Measurements from ENCODE around the gene FAM168A. TPM values are rescaled to one million over a fixed set of nuclear protein-coding genes. Genes with fewer than 3 reads are reported as not detected.
"Not testable (repeated sequence)": the region's sequence is repeated elsewhere in the genome, so short reads cannot be mapped to it uniquely, and the experiment has no call there.

FAM168A gene
- total RNA-seq, 4 donors from 2014 or later, result 17.7 to 40.1 (median 22.2) TPM

- TF ChIP-seq EP300 (IDR thresholded peaks at IDR 0.05) (no peak), CTCF (IDR thresholded peaks at IDR 0.05) (no peak), POLR2AphosphoS5 (IDR thresholded peaks at IDR 0.05) (no peak), POLR2A (IDR thresholded peaks at IDR 0.05) (no peak)
- Histone ChIP-seq H3K27me3 (no peaks in the 10 kb centered on the region), H3K36me3 (no peaks in the 10 kb centered on the region), H3K27ac (no peak overlapping the region), H3K4me3 (no peak overlapping the region), H3K4me1 (no peaks in the 10 kb centered on the region), H3K9me3 (no peaks in the 10 kb centered on the region)
- 97% methylated on average over 3 of the region's 3 CpGs for WGBS
- DNase-seq (ENCODE audit: low spot score in 2 of 2), result no peak
Measured at GRCh38 chr11:73584831-73585230, 13.1 kb downstream of the FAM168A start.

- H3K27me3 ChIP-seq, result no peaks in the 10 kb centered on the region
Measured at GRCh38 chr11:73582653-73583052, 15.3 kb downstream of the FAM168A start.

GRCh38 chr11:73580749-73581148 is 17.2 kb downstream of the FAM168A start:
- not testable (repeated sequence) for H3K4me3 ChIP-seq; H3K27me3 ChIP-seq; H3K9me3 ChIP-seq; DNase-seq (ENCODE audit: low spot score in 2 of 2); H3K4me1 ChIP-seq; H3K36me3 ChIP-seq; H3K27ac ChIP-seq
- WGBS, result 100% methylated on average over 1 of the region's 1 CpG

More at GRCh38 chr11:73582653-73583052, 15.3 kb downstream of the FAM168A start:
- Histone ChIP-seq H3K4me3 (no peak overlapping the region), H3K9me3 (no peaks in the 10 kb centered on the region), H3K27ac (no peak overlapping the region), H3K4me1 (no peaks in the 10 kb centered on the region), H3K36me3 (no peaks in the 10 kb centered on the region)
- WGBS, result 93% methylated on average over 3 of the region's 3 CpGs
- DNase-seq (ENCODE audit: low spot score in 2 of 2), result no peak
- TF ChIP-seq EP300 (IDR thresholded peaks at IDR 0.05) (no peak), POLR2A (IDR thresholded peaks at IDR 0.05) (no peak), CTCF (IDR thresholded peaks at IDR 0.05) (no peak), POLR2AphosphoS5 (IDR thresholded peaks at IDR 0.05) (no peak)

- no peak for DNase-seq (ENCODE audit: low spot score in 2 of 2)
- WGBS, result 96% methylated on average over 8 of the region's 8 CpGs
- no peaks in the 10 kb centered on the region for H3K4me1 ChIP-seq
- no peaks in the 10 kb centered on the region for H3K27me3 ChIP-seq
- no peaks in the 10 kb centered on the region for H3K9me3 ChIP-seq
- no peaks in the 10 kb centered on the region for H3K36me3 ChIP-seq
- no peak overlapping the region for H3K27ac ChIP-seq
- H3K4me3 ChIP-seq, result no peak overlapping the region
- TF ChIP-seq EP300 (IDR thresholded peaks at IDR 0.05) (no peak), CTCF (IDR thresholded peaks at IDR 0.05) (no peak), POLR2AphosphoS5 (IDR thresholded peaks at IDR 0.05) (no peak), POLR2A (IDR thresholded peaks at IDR 0.05) (no peak)
Measured at GRCh38 chr11:73579641-73580434, 18.1 kb downstream of the FAM168A start.

GRCh38 chr11:73578592-73579185 is 19.2 kb downstream of the FAM168A start:
- H3K27me3 ChIP-seq, result no peaks in the 10 kb centered on the region
- no peaks in the 10 kb centered on the region for H3K36me3 ChIP-seq
- TF ChIP-seq CTCF (IDR thresholded peaks at IDR 0.05) (no peak), POLR2AphosphoS5 (IDR thresholded peaks at IDR 0.05) (no peak), EP300 (IDR thresholded peaks at IDR 0.05) (no peak), POLR2A (IDR thresholded peaks at IDR 0.05) (no peak)
- H3K4me1 ChIP-seq, result no peaks in the 10 kb centered on the region
- no peak overlapping the region for H3K4me3 ChIP-seq
- H3K27ac ChIP-seq, result no peak overlapping the region
- DNase-seq (ENCODE audit: low spot score in 2 of 2), result no peak
- H3K9me3 ChIP-seq, result no peaks in the 10 kb centered on the region
- 49% methylated on average over 2 of the region's 2 CpGs for WGBS
